Measurements from ENCODE around the gene FOXN3. TPM values are rescaled to one million over a fixed set of nuclear protein-coding genes. Genes with fewer than 3 reads are reported as not detected.

Gene FOXN3
- total and polyA plus RNA-seq, 10 of the 15 experiments (the other 5 are each of a cell fraction or from before 2014, with no cell fraction given) = 4.5 to 68.9 (median 29.7) TPM

- ATAC-seq (no peak), FAIRE-seq (no peak), DNase-seq (ENCODE audit: low read depth, low spot score) (no peak)
- in situ Hi-C loops (cut with MboI) (no loop called here), intact Hi-C loops (cut with micrococcal nuclease; ENCODE audit: unreplicated experiment) (no loop called here)
- ChIA-PET SMC1A (ENCODE audit: uncharacterized antibody, unreplicated experiment) (no interaction called here), CTCF (no interaction called here), POLR2A (no interaction called here), RAD21 (ENCODE audit: unreplicated experiment) (no interaction called here)
- Histone ChIP-seq H3K9me3 (replicated peaks; ENCODE audit: control insufficient read depth, insufficient read depth, low read length) (no peaks in the 10 kb centered on the region), H3K27me3 (replicated peaks in 1 of 2; ENCODE audit: control insufficient read depth in 2 of 2, insufficient read depth in 2 of 2, low read length in 1 of 2) (no peaks in the 10 kb centered on the region), H3K4me2 (ENCODE audit: control insufficient read depth, insufficient read depth) (no peak overlapping the region), H2AFZ (ENCODE audit: control insufficient read depth, low read depth, low read length) (no peak overlapping the region), H3K79me2 (ENCODE audit: control insufficient read depth, insufficient read depth, low read length) (no peaks in the 10 kb centered on the region), H3K36me3 (ENCODE audit: control insufficient read depth in 2 of 2, insufficient read depth in 2 of 2, low read length in 1 of 2) (peaks cover 0 to 2% of the 10 kb centered on the region in 2 experiments; a peak in 3 of 4 replicates), H3K9ac (ENCODE audit: control insufficient read depth, insufficient read depth, low read length) (no peak overlapping the region), H4K20me1 (ENCODE audit: control insufficient read depth, insufficient read depth) (no peaks in the 10 kb centered on the region; the same call in 1 of the 2 replicates), H3K4me3 (no peak overlapping the region), H3K27ac (ENCODE audit: control insufficient read depth, insufficient read depth) (no peak overlapping the region), H3K4me1 (ENCODE audit: control insufficient read depth, insufficient read depth, low read length) (no peaks in the 10 kb centered on the region)
- 87% methylated on average over 6 of the region's 6 CpGs for WGBS (ENCODE audit: insufficient coverage, insufficient replicate concordance, low lambda C conversion rate, missing lambda C conversion rate)
- no peak for TF ChIP-seq MTA3 (IDR thresholded peaks at IDR 0.05; ENCODE audit: borderline replicate concordance, low read length)
- no peak for TF ChIP-seq HDGF (IDR thresholded peaks at IDR 0.05)
- no peak for TF ChIP-seq PML (IDR thresholded peaks at IDR 0.05; ENCODE audit: low read length)
- no TSS peak for BruUV-seq (replicated peaks)
Measured at GRCh38 chr14:89219051-89219450, 198.0 kb downstream of the FOXN3 start.

DNA sequence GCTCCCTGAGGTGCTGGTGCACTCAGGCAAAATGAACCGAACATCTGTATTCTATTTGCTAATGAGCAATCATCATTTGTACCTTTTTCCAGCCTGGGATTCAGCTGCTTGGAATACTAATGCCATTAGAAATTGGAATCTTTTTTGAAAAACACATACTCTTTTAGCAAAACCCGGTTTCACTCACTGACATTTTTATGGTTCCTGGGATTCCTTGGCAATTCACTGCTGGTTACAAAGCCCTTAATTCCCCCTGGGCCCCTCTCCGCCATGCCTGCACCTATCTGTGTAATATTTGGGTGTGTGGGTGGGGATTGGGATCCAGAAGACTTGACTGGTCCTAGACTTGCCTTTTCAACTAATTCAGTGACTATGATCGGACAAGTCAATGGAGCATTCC, 199.1 kb downstream of the FOXN3 start:
- H4K20me1 ChIP-seq (ENCODE audit: control insufficient read depth, insufficient read depth) = no peaks in the 10 kb centered on the region; the same call in 1 of the 2 replicates
- no peaks in the 10 kb centered on the region for H3K9me3 ChIP-seq (replicated peaks; ENCODE audit: control insufficient read depth, insufficient read depth, low read length)
- H2AFZ ChIP-seq (ENCODE audit: control insufficient read depth, low read depth, low read length) = no peak overlapping the region
- ChIA-PET SMC1A (ENCODE audit: uncharacterized antibody, unreplicated experiment) (no interaction called here), CTCF (no interaction called here), POLR2A (no interaction called here), RAD21 (ENCODE audit: unreplicated experiment) (no interaction called here)
- in situ Hi-C loops (cut with MboI) = no loop called here
- no TSS peak for BruUV-seq (replicated peaks)
- intact Hi-C loops (cut with micrococcal nuclease; ENCODE audit: unreplicated experiment) = no loop called here
- DNase-seq (ENCODE audit: low read depth, low spot score) (no peak), FAIRE-seq (no peak), ATAC-seq (no peak)
- no peak overlapping the region for H3K4me2 ChIP-seq (ENCODE audit: control insufficient read depth, insufficient read depth)
- H3K9ac ChIP-seq (ENCODE audit: control insufficient read depth, insufficient read depth, low read length) = no peak overlapping the region
- no peaks in the 10 kb centered on the region for H3K27me3 ChIP-seq (replicated peaks in 1 of 2; ENCODE audit: control insufficient read depth in 2 of 2, insufficient read depth in 2 of 2, low read length in 1 of 2)
- no peak overlapping the region for H3K27ac ChIP-seq (ENCODE audit: control insufficient read depth, insufficient read depth)
- WGBS (ENCODE audit: insufficient coverage, insufficient replicate concordance, low lambda C conversion rate, missing lambda C conversion rate) = 87% methylated on average over 4 of the region's 4 CpGs
- H3K79me2 ChIP-seq (ENCODE audit: control insufficient read depth, insufficient read depth, low read length) = no peaks in the 10 kb centered on the region
- no peaks in the 10 kb centered on the region for H3K4me1 ChIP-seq (ENCODE audit: control insufficient read depth, insufficient read depth, low read length)
- H3K4me3 ChIP-seq = no peak overlapping the region
- peaks cover 0 to 2% of the 10 kb centered on the region in 2 experiments; a peak in 2 of 4 replicates for H3K36me3 ChIP-seq (ENCODE audit: control insufficient read depth in 2 of 2, insufficient read depth in 2 of 2, low read length in 1 of 2)
- TF ChIP-seq EGR1 (IDR thresholded peaks at IDR 0.05; ENCODE audit: borderline replicate concordance in 1 of 2, low read depth in 2 of 2, low read length in 2 of 2) (no peak), YBX1 (IDR thresholded peaks at IDR 0.05) (no peak), NR2C2 (IDR thresholded peaks at IDR 0.05; ENCODE audit: borderline replicate concordance, control insufficient read depth, insufficient read length, low read depth) (no peak), ATF2 (IDR thresholded peaks at IDR 0.05; ENCODE audit: low read length) (no peak), MTA3 (IDR thresholded peaks at IDR 0.05; ENCODE audit: borderline replicate concordance, low read length) (no peak), RFX5 (IDR thresholded peaks at IDR 0.05; ENCODE audit: low read depth, low read length) (no peak), SPI1 (IDR thresholded peaks at IDR 0.05; ENCODE audit: borderline replicate concordance, insufficient read depth, low read depth, low read length) (no peak), ZBED1 (IDR thresholded peaks at IDR 0.05; ENCODE audit: borderline replicate concordance) (no peak), HCFC1 (IDR thresholded peaks at IDR 0.05; ENCODE audit: low read length) (no peak), NFYB (IDR thresholded peaks at IDR 0.05; ENCODE audit: insufficient read depth, low read depth, low read length) (no peak), CTCF (IDR thresholded peaks at IDR 0.05 in 2 of 3, conservative IDR thresholded peaks at IDR 0.05 in 1 of 3; ENCODE audit: control insufficient read depth in 2 of 3, extremely low read depth in 1 of 3, insufficient read depth in 1 of 3, low read depth in 3 of 3, low read length in 3 of 3) (no peak), IKZF2 (IDR thresholded peaks at IDR 0.05) (no peak), ZNF384 (IDR thresholded peaks at IDR 0.05; ENCODE audit: borderline replicate concordance, low read depth, low read length) (no peak), MYB (IDR thresholded peaks at IDR 0.05; ENCODE audit: borderline replicate concordance, low read depth, low read length) (no peak), POLR2AphosphoS5 (IDR thresholded peaks at IDR 0.05; ENCODE audit: low read length) (no peak)
